GM11168 (cell line): ENCODE data around the gene C4orf33.
"Not testable (repeated sequence)": the region's sequence is repeated elsewhere in the genome, so short reads cannot be mapped to it uniquely, and the experiment has no call there.

Experiments used
- in situ Hi-C: fragments of 300-500 bp; cut with MboI; formaldehyde crosslinking; loops from one replicate; pipeline ENCODE4 v1.12.0; 2022; ENCODE audit warnings: low sequenced_read_pairs; ENCODE audit not compliant: unreplicated experiment

The C4orf33 gene

GRCh38 chr4:129117705-129118104 is 21.8 kb downstream of the C4orf33 start:
- in situ Hi-C loops = no loop called here

- in situ Hi-C loops = not testable (repeated sequence)
Measured at GRCh38 chr4:129126614-129127013, 30.7 kb downstream of the C4orf33 start.

GRCh38 chr4:129129143-129129542 is 33.2 kb downstream of the C4orf33 start:
- in situ Hi-C loops = no loop called here

- in situ Hi-C loops = no loop called here
Measured at GRCh38 chr4:129131343-129131742, 35.4 kb downstream of the C4orf33 start.

GRCh38 chr4:129136433-129136832 is 40.5 kb downstream of the C4orf33 start:
- in situ Hi-C loops = no loop called here

GRCh38 chr4:129138810-129139496 is 43.0 kb downstream of the C4orf33 start:
- in situ Hi-C loops = no loop called here

- in situ Hi-C loops = no loop called here
Measured at GRCh38 chr4:129140521-129140920, 44.6 kb downstream of the C4orf33 start.

- in situ Hi-C loops = no loop called here
Measured at GRCh38 chr4:129143359-129143758, 47.4 kb downstream of the C4orf33 start.

- in situ Hi-C loops = no loop called here
Measured at GRCh38 chr4:129144755-129145206, 48.8 kb downstream of the C4orf33 start.

- in situ Hi-C loops = no loop called here
Measured at GRCh38 chr4:129145222-129145730, 49.3 kb downstream of the C4orf33 start.

- in situ Hi-C loops = no loop called here
Measured at GRCh38 chr4:129146639-129147038, 50.7 kb downstream of the C4orf33 start.

- in situ Hi-C loops = no loop called here
Measured at GRCh38 chr4:129148892-129149291, 52.9 kb downstream of the C4orf33 start.

GRCh38 chr4:129149906-129150305 is 54.0 kb downstream of the C4orf33 start:
- in situ Hi-C loops = no loop called here

GRCh38 chr4:129152350-129152749 is 56.4 kb downstream of the C4orf33 start:
- in situ Hi-C loops = no loop called here

GRCh38 chr4:129153700-129154099 is 57.7 kb downstream of the C4orf33 start:
- in situ Hi-C loops = no loop called here

- in situ Hi-C loops = no loop called here
Measured at GRCh38 chr4:129162450-129162849, 66.5 kb downstream of the C4orf33 start.

GRCh38 chr4:129163427-129163826 is 67.5 kb downstream of the C4orf33 start:
- in situ Hi-C loops = no loop called here

- in situ Hi-C loops = no loop called here
Measured at GRCh38 chr4:129164243-129164642, 68.3 kb downstream of the C4orf33 start.
